PC-9 (cell line): ENCODE results near the gene CACNG6.

Source experiments
- EZH2 ChIP-seq: fragments of 200-600 bp; sonication (generic); IDR thresholded peaks from 2 replicates; pipeline ENCODE4 v1.8.0; 2017; ENCODE audit warnings: antibody characterized with exemption, low read depth
- TF ChIP-seq, protein P1 (sequence below): fragments of 200-600 bp; sonication (generic); conservative IDR thresholded peaks from 2 replicates; pipeline ENCODE4 v1.6.1; 2017; ENCODE audit warnings: mixed run types, antibody characterized with exemption, mild to moderate bottlenecking, moderate library complexity

DNA sequence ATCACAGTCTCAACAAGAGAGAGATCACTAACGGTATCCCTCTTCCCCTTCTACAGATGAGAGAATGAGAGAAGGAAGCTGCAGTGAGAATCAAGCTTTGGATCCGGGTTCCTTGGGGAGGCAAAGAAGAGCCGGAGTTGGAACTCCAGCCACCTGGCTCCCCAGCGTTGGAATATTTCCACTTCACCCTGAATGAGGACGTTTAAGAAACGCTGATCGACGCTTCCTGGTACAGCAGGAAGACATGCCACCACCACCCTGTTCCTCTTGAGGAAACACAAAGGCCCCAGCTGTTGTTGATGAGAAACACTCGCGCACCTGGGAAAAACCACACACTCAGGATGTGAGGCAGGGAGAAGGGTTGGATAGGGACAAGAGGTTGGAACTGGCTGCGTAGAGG is 40.0 kb upstream of the CACNG6 start:
- TF ChIP-seq, protein P1, sequence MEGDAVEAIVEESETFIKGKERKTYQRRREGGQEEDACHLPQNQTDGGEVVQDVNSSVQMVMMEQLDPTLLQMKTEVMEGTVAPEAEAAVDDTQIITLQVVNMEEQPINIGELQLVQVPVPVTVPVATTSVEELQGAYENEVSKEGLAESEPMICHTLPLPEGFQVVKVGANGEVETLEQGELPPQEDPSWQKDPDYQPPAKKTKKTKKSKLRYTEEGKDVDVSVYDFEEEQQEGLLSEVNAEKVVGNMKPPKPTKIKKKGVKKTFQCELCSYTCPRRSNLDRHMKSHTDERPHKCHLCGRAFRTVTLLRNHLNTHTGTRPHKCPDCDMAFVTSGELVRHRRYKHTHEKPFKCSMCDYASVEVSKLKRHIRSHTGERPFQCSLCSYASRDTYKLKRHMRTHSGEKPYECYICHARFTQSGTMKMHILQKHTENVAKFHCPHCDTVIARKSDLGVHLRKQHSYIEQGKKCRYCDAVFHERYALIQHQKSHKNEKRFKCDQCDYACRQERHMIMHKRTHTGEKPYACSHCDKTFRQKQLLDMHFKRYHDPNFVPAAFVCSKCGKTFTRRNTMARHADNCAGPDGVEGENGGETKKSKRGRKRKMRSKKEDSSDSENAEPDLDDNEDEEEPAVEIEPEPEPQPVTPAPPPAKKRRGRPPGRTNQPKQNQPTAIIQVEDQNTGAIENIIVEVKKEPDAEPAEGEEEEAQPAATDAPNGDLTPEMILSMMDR: no peak
- TF ChIP-seq EZH2: no peak
